ENCODE results near the gene RAB23.

RAB23 gene

GRCh38 chr6:57162516-57162915 is 59.6 kb downstream of the RAB23 start:
- Histone ChIP-seq H3K9me3 (ENCODE audit: insufficient read depth, low read length, severe bottlenecking) (no peaks in the 10 kb centered on the region), H3K36me3 (ENCODE audit: insufficient read depth, low read length) (peaks cover 30% of the 10 kb centered on the region), H3K4me1 (ENCODE audit: insufficient read depth, low read length) (no peaks in the 10 kb centered on the region), H3K9ac (ENCODE audit: low read depth, low read length) (no peak overlapping the region), H4K20me1 (ENCODE audit: insufficient read depth, low read length) (no peaks in the 10 kb centered on the region), H3K4me2 (ENCODE audit: insufficient read depth, low read length) (no peak overlapping the region), H3K4me3 (ENCODE audit: low read depth in 1 of 2, low read length in 2 of 2) (no peak overlapping the region), H3K79me2 (ENCODE audit: insufficient read depth, low read length) (no peaks in the 10 kb centered on the region), H3K27ac (ENCODE audit: low read length) (no peak overlapping the region), H3K27me3 (ENCODE audit: insufficient read depth, low read length, poor library complexity) (no peaks in the 10 kb centered on the region), H2AFZ (ENCODE audit: low read depth, low read length) (no peak overlapping the region)
- DNase-seq (no peak), ATAC-seq (ENCODE audit: insufficient read depth, low read depth) (no peak)
- TF ChIP-seq EZH2 (IDR thresholded peaks at IDR 0.05; ENCODE audit: borderline replicate concordance, low read depth, low read length, severe bottlenecking): no peak
- TF ChIP-seq CTCF (IDR thresholded peaks at IDR 0.05; ENCODE audit: borderline replicate concordance, extremely low read depth, low read length, poor library complexity, severe bottlenecking): no peak

- Histone ChIP-seq H3K27ac (ENCODE audit: low read length) (no peak overlapping the region), H3K79me2 (ENCODE audit: insufficient read depth, low read length) (no peaks in the 10 kb centered on the region)
- no peak for DNase-seq
Observed at GRCh38 chr6:57162028-57162427, 60.1 kb downstream of the RAB23 start.

GRCh38 chr6:57159127-57159526 is 63.0 kb downstream of the RAB23 start:
- Histone ChIP-seq H3K9ac (ENCODE audit: low read depth, low read length) (no peak overlapping the region), H2AFZ (ENCODE audit: low read depth, low read length) (no peak overlapping the region), H4K20me1 (ENCODE audit: insufficient read depth, low read length) (no peaks in the 10 kb centered on the region), H3K9me3 (ENCODE audit: insufficient read depth, low read length, severe bottlenecking) (no peaks in the 10 kb centered on the region), H3K4me1 (ENCODE audit: insufficient read depth, low read length) (no peaks in the 10 kb centered on the region), H3K27ac (ENCODE audit: low read length) (no peak overlapping the region), H3K4me2 (ENCODE audit: insufficient read depth, low read length) (no peak overlapping the region), H3K27me3 (ENCODE audit: insufficient read depth, low read length, poor library complexity) (no peaks in the 10 kb centered on the region), H3K4me3 (ENCODE audit: low read depth in 1 of 2, low read length in 2 of 2) (no peak overlapping the region), H3K36me3 (ENCODE audit: insufficient read depth, low read length) (peaks cover 20% of the 10 kb centered on the region), H3K79me2 (ENCODE audit: insufficient read depth, low read length) (no peaks in the 10 kb centered on the region)
- no peak for ATAC-seq (ENCODE audit: insufficient read depth, low read depth)
- no peak for DNase-seq
- TF ChIP-seq CTCF (IDR thresholded peaks at IDR 0.05; ENCODE audit: borderline replicate concordance, extremely low read depth, low read length, poor library complexity, severe bottlenecking) (no peak), EZH2 (IDR thresholded peaks at IDR 0.05; ENCODE audit: borderline replicate concordance, low read depth, low read length, severe bottlenecking) (no peak)

More at GRCh38 chr6:57162028-57162427, 60.1 kb downstream of the RAB23 start:
- H4K20me1 ChIP-seq (ENCODE audit: insufficient read depth, low read length): no peaks in the 10 kb centered on the region
- no peaks in the 10 kb centered on the region for H3K9me3 ChIP-seq (ENCODE audit: insufficient read depth, low read length, severe bottlenecking)
- no peak for TF ChIP-seq EZH2 (IDR thresholded peaks at IDR 0.05; ENCODE audit: borderline replicate concordance, low read depth, low read length, severe bottlenecking)
- no peak for TF ChIP-seq CTCF (IDR thresholded peaks at IDR 0.05; ENCODE audit: borderline replicate concordance, extremely low read depth, low read length, poor library complexity, severe bottlenecking)
- no peaks in the 10 kb centered on the region for H3K27me3 ChIP-seq (ENCODE audit: insufficient read depth, low read length, poor library complexity)
- H2AFZ ChIP-seq (ENCODE audit: low read depth, low read length): no peak overlapping the region
- ATAC-seq (ENCODE audit: insufficient read depth, low read depth): no peak
- no peak overlapping the region for H3K4me2 ChIP-seq (ENCODE audit: insufficient read depth, low read length)
- H3K4me3 ChIP-seq (ENCODE audit: low read depth in 1 of 2, low read length in 2 of 2): no peak overlapping the region
- H3K9ac ChIP-seq (ENCODE audit: low read depth, low read length): no peak overlapping the region
- peaks cover 28% of the 10 kb centered on the region for H3K36me3 ChIP-seq (ENCODE audit: insufficient read depth, low read length)
- no peaks in the 10 kb centered on the region for H3K4me1 ChIP-seq (ENCODE audit: insufficient read depth, low read length)

GRCh38 chr6:57158658-57159057 is 63.4 kb downstream of the RAB23 start:
- Histone ChIP-seq H3K79me2 (ENCODE audit: insufficient read depth, low read length) (no peaks in the 10 kb centered on the region), H3K27me3 (ENCODE audit: insufficient read depth, low read length, poor library complexity) (no peaks in the 10 kb centered on the region), H3K4me1 (ENCODE audit: insufficient read depth, low read length) (no peaks in the 10 kb centered on the region), H3K4me2 (ENCODE audit: insufficient read depth, low read length) (no peak overlapping the region), H3K4me3 (ENCODE audit: low read depth in 1 of 2, low read length in 2 of 2) (no peak overlapping the region), H2AFZ (ENCODE audit: low read depth, low read length) (no peak overlapping the region), H3K9ac (ENCODE audit: low read depth, low read length) (no peak overlapping the region), H3K36me3 (ENCODE audit: insufficient read depth, low read length) (peaks cover 19% of the 10 kb centered on the region), H3K9me3 (ENCODE audit: insufficient read depth, low read length, severe bottlenecking) (no peaks in the 10 kb centered on the region), H3K27ac (ENCODE audit: low read length) (no peak overlapping the region), H4K20me1 (ENCODE audit: insufficient read depth, low read length) (no peaks in the 10 kb centered on the region)
- ATAC-seq (ENCODE audit: insufficient read depth, low read depth) (no peak), DNase-seq (no peak)
- TF ChIP-seq EZH2 (IDR thresholded peaks at IDR 0.05; ENCODE audit: borderline replicate concordance, low read depth, low read length, severe bottlenecking) (no peak), CTCF (IDR thresholded peaks at IDR 0.05; ENCODE audit: borderline replicate concordance, extremely low read depth, low read length, poor library complexity, severe bottlenecking) (no peak)
